Neural cell (in vitro differentiated cells): ENCODE measurements around the gene SLC9A5. TPM values are rescaled to one million over a fixed set of nuclear protein-coding genes. Genes with fewer than 3 reads are reported as not detected.

Experiments used
- H2AFZ ChIP-seq: fragments of 200-600, 300-800 bp; sonication (generic), shearing (Covaris generic); 2 replicates; pipeline ENCODE4 v1.6.0; 2014; ENCODE audit warnings: low read depth, mild to moderate bottlenecking, antibody characterized with exemption, low read length, moderate library complexity
- H3F3A ChIP-seq: fragments of 200-600 bp; shearing (Covaris generic); 2 replicates; pipeline ENCODE4 v1.6.1; 2016; ENCODE audit warnings: mild to moderate bottlenecking, moderate library complexity, mixed read lengths, antibody characterized with exemption, low read length; ENCODE audit not compliant: insufficient read depth, poor library complexity, severe bottlenecking
- H3K27ac ChIP-seq: fragments of 200-600, 300-800 bp; sonication (generic), shearing (Covaris generic); 2 replicates; pipeline ENCODE4 v1.5.1; 2014; ENCODE audit warnings: mild to moderate bottlenecking, low read length, moderate library complexity
- H3K27me3 ChIP-seq: fragments of 300-800, 200-600 bp; sonication (generic), shearing (Covaris generic); 2 replicates; pipeline ENCODE4 v1.6.0; 2014; ENCODE audit warnings: mild to moderate bottlenecking, low read depth, low read length, moderate library complexity; ENCODE audit not compliant: insufficient read depth
- H3K36me3 ChIP-seq: fragments of 300-800, 200-600 bp; sonication (generic), shearing (Covaris generic); 2 replicates; pipeline ENCODE4 v1.5.1; 2014; ENCODE audit warnings: mild to moderate bottlenecking, antibody characterized with exemption, low read length, moderate library complexity; ENCODE audit not compliant: insufficient read depth
- H3K4me2 ChIP-seq: fragments of 300-800, 200-600 bp; sonication (generic), shearing (Covaris generic); 2 replicates; pipeline ENCODE4 v1.6.0; 2014; ENCODE audit warnings: mild to moderate bottlenecking, low read length
- H3K4me3 ChIP-seq: fragments of 300-800, 200-600 bp; sonication (generic), shearing (Covaris generic); 2 replicates; pipeline ENCODE4 v1.5.1; 2014; ENCODE audit warnings: mild to moderate bottlenecking, low read length, moderate library complexity
- H3K79me2 ChIP-seq: fragments of 200-600 bp; shearing (Covaris generic); replicated peaks from 2 replicates; pipeline ENCODE4 v1.6.0; 2014; ENCODE audit warnings: mild to moderate bottlenecking, low read length, moderate library complexity; ENCODE audit not compliant: insufficient read depth
- H3K9ac ChIP-seq: fragments of 300-800, 200-600 bp; sonication (generic), shearing (Covaris generic); 2 replicates; pipeline ENCODE4 v1.6.1; 2016; ENCODE audit warnings: mild to moderate bottlenecking, low read length, mixed read lengths
- H3K9me2 ChIP-seq: fragments of 200-600 bp; shearing (Covaris generic); 2 replicates; pipeline ENCODE4 v1.6.1; 2016; ENCODE audit warnings: mild to moderate bottlenecking, low read length, mixed read lengths; ENCODE audit not compliant: insufficient read depth
- H3K9me3 ChIP-seq: fragments of 200-600, 300-800 bp; sonication (generic), shearing (Covaris generic); 2 replicates; pipeline ENCODE4 v1.6.1; 2016; ENCODE audit warnings: mild to moderate bottlenecking, mixed run types, low read length, moderate library complexity, mixed read lengths
- H4K20me1 ChIP-seq: fragments of 200-600 bp; shearing (Covaris generic); 2 replicates; pipeline ENCODE4 v1.6.1; 2016; ENCODE audit warnings: mild to moderate bottlenecking, mixed run types; ENCODE audit not compliant: insufficient read depth
- CTCF ChIP-seq: fragments of 450-650 bp; IDR thresholded peaks from 2 replicates; pipeline ENCODE4 v1.5.1; 2014; ENCODE audit warnings: antibody characterized with exemption, mild to moderate bottlenecking, moderate library complexity; ENCODE audit not compliant: poor library complexity, severe bottlenecking
- EP300 ChIP-seq: fragments of 450-650 bp; conservative IDR thresholded peaks from 2 replicates; pipeline ENCODE4 v1.6.1; 2014; ENCODE audit warnings: antibody characterized with exemption, mild to moderate bottlenecking, moderate library complexity; ENCODE audit not compliant: poor library complexity, severe bottlenecking
- EZH2 ChIP-seq: fragments of 200-600, 300-800 bp; shearing (Covaris generic), sonication (generic); IDR thresholded peaks from 2 replicates; pipeline ENCODE4 v1.6.1; 2014; ENCODE audit warnings: antibody characterized with exemption, low read length, borderline replicate concordance, mild to moderate bottlenecking; ENCODE audit not compliant: insufficient read depth, poor library complexity, severe bottlenecking
- MXI1 ChIP-seq: fragments of 450-650 bp; conservative IDR thresholded peaks from 2 replicates; pipeline ENCODE4 v1.6.1; 2014; ENCODE audit warnings: antibody characterized with exemption, mild to moderate bottlenecking; ENCODE audit not compliant: poor library complexity, severe bottlenecking
- POLR2AphosphoS5 ChIP-seq: IDR thresholded peaks from 2 replicates; pipeline ENCODE4 v1.6.1; 2012
- RAD21 ChIP-seq: fragments of 450-650 bp; conservative IDR thresholded peaks from 2 replicates; pipeline ENCODE4 v1.6.1; 2014; ENCODE audit warnings: antibody characterized with exemption, mild to moderate bottlenecking, moderate library complexity
- REST ChIP-seq: IDR thresholded peaks from 2 replicates; pipeline ENCODE4 v1.6.1; 2012; ENCODE audit warnings: borderline replicate concordance
- SMC3 ChIP-seq: fragments of 450-650 bp; conservative IDR thresholded peaks from 2 replicates; pipeline ENCODE4 v1.6.1; 2014; ENCODE audit warnings: antibody characterized with exemption, mild to moderate bottlenecking, moderate library complexity; ENCODE audit not compliant: poor library complexity
- TAF1 ChIP-seq: IDR thresholded peaks from 2 replicates; pipeline ENCODE4 v1.6.1; 2012; ENCODE audit warnings: low read depth
- polyA plus RNA-seq: library from polyadenylated mRNA; depleted of rRNA; stranded (reverse); fragments of >200 nt; gene quantifications from 2 replicates; pipeline ENCODE4 v1.2.3, GENCODE V29; 2014

The SLC9A5 gene
- polyA plus RNA-seq, 1 donor from 2014 or later, result 1.8 TPM

GRCh38 chr16:67294171-67294757 lies 45.5 kb downstream of the SLC9A5 start:
- H3K4me2 ChIP-seq, result no peak overlapping the region
- no peaks in the 10 kb centered on the region for H3K9me2 ChIP-seq
- no peak overlapping the region for H3K4me3 ChIP-seq
- no peaks in the 10 kb centered on the region for H3K36me3 ChIP-seq
- H3K27me3 ChIP-seq, result no peaks in the 10 kb centered on the region
- no peak overlapping the region for H2AFZ ChIP-seq
- H3K9ac ChIP-seq, result no peak overlapping the region
- H3K79me2 ChIP-seq, result no peaks in the 10 kb centered on the region
- H4K20me1 ChIP-seq, result no peaks in the 10 kb centered on the region
- no peak overlapping the region for H3K27ac ChIP-seq
- H3F3A ChIP-seq, result no peaks in the 10 kb centered on the region
- TF ChIP-seq REST, result no peak
- TF ChIP-seq POLR2AphosphoS5, result no peak
- no peak for TF ChIP-seq MXI1
- no peak for TF ChIP-seq RAD21
- no peak for TF ChIP-seq EP300
- no peak for TF ChIP-seq TAF1
- TF ChIP-seq EZH2, result no peak
- TF ChIP-seq CTCF, result no peak
- no peak for TF ChIP-seq SMC3
- no peaks in the 10 kb centered on the region for H3K9me3 ChIP-seq

GRCh38 chr16:67294938-67295361 lies 46.2 kb downstream of the SLC9A5 start:
- Histone ChIP-seq H3K27me3 (no peaks in the 10 kb centered on the region), H4K20me1 (no peaks in the 10 kb centered on the region), H3K9me2 (no peaks in the 10 kb centered on the region), H3K79me2 (no peaks in the 10 kb centered on the region), H3K9me3 (no peaks in the 10 kb centered on the region), H3F3A (no peaks in the 10 kb centered on the region), H3K27ac (no peak overlapping the region), H3K36me3 (no peaks in the 10 kb centered on the region), H3K4me3 (no peak overlapping the region), H2AFZ (no peak overlapping the region), H3K4me2 (no peak overlapping the region), H3K9ac (no peak overlapping the region)
- no peak for TF ChIP-seq TAF1
- TF ChIP-seq REST, result no peak
- no peak for TF ChIP-seq SMC3
- TF ChIP-seq EP300, result no peak
- TF ChIP-seq RAD21, result no peak
- TF ChIP-seq POLR2AphosphoS5, result no peak
- TF ChIP-seq CTCF, result no peak
- TF ChIP-seq MXI1, result no peak
- TF ChIP-seq EZH2, result no peak
